ENCODE results near the gene TNNI3.

DNA sequence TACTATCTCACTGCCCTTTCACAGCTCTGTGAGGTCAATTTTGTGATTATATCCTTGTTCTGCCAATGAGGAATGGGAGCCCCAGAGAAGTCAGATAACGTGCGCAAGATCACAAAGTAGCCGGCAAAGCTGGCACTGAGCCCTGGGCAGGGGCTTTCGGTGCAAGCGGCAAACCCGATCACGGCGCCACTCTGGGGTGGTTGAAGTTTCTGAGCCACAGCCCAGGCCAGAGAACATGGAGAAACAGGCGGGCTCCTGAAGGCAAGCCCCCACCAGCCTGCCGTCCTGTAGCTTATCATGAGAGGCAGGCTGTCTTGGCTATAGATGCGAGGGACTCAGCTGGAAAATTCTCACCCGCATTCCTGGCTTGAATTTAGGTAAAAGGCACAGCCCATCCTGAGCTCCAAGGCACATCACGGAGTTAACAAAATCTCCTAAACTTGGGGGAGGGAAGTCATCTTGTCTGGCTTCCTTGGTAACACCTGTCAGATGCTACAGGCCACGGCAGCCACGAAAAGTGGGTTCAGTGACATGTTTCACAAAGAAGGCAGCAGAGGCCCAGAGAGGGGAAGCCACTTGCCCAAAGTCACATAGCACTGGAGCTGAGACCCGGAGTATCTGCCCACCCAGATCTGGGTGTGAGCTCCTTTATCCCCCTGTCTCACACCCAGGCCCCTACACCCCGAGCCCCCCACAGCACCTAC, 21.0 kb downstream of the TNNI3 start:
- TF ChIP-seq, protein P1, sequence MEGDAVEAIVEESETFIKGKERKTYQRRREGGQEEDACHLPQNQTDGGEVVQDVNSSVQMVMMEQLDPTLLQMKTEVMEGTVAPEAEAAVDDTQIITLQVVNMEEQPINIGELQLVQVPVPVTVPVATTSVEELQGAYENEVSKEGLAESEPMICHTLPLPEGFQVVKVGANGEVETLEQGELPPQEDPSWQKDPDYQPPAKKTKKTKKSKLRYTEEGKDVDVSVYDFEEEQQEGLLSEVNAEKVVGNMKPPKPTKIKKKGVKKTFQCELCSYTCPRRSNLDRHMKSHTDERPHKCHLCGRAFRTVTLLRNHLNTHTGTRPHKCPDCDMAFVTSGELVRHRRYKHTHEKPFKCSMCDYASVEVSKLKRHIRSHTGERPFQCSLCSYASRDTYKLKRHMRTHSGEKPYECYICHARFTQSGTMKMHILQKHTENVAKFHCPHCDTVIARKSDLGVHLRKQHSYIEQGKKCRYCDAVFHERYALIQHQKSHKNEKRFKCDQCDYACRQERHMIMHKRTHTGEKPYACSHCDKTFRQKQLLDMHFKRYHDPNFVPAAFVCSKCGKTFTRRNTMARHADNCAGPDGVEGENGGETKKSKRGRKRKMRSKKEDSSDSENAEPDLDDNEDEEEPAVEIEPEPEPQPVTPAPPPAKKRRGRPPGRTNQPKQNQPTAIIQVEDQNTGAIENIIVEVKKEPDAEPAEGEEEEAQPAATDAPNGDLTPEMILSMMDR (IDR thresholded peaks at IDR 0.05; ENCODE audit: extremely low read depth in 1 of 2, insufficient read depth in 1 of 2, low read depth in 1 of 2, low read length in 2 of 2): no peak
- TF ChIP-seq MYC (IDR thresholded peaks at IDR 0.05; ENCODE audit: low read depth, low read length): no peak
- no peak for TF ChIP-seq EZH2 (IDR thresholded peaks at IDR 0.05; ENCODE audit: borderline replicate concordance, low read depth, low read length, severe bottlenecking)
- no peak for TF ChIP-seq POLR2AphosphoS5 (IDR thresholded peaks at IDR 0.05; ENCODE audit: insufficient read depth, low read depth, low read length)
